Femur (tissue), 1 donor: ENCODE data around the gene SPON2.
"Not testable (repeated sequence)": the region's sequence is repeated elsewhere in the genome, so short reads cannot be mapped to it uniquely, and the experiment has no call there.

Source experiments
- DNase-seq: peaks from one replicate; pipeline ENCODE4 v3.0.0-alpha.2; 2017

Gene SPON2

DNA sequence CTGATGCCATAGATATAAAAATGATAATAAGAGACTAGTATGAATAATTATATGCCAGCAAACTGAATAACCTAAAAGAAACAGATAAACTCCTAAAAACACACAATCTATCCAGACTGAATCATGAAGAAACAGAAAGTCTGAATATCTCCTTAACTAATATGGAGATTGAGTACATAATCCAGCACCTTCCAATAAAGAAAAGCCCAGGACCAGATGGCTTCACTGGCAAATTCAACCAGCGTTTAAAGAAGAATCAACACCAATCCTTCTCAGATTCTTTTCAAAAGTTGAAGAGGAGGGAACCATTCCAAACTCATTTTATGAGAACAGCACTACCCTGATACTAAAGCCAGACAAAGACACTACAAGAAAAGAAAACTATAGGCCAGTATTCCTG is 32.5 kb downstream of the SPON2 start:
- no peak for DNase-seq

GRCh38 chr4:1137850-1138249 is 34.5 kb downstream of the SPON2 start:
- DNase-seq: no peak

- DNase-seq: no peak
Observed at GRCh38 chr4:1137063-1137776, 35.2 kb downstream of the SPON2 start.

- no peak for DNase-seq
Observed at GRCh38 chr4:1136048-1136447, 36.3 kb downstream of the SPON2 start.

- DNase-seq: no peak
Observed at GRCh38 chr4:1133033-1133432, 39.4 kb downstream of the SPON2 start.

DNA sequence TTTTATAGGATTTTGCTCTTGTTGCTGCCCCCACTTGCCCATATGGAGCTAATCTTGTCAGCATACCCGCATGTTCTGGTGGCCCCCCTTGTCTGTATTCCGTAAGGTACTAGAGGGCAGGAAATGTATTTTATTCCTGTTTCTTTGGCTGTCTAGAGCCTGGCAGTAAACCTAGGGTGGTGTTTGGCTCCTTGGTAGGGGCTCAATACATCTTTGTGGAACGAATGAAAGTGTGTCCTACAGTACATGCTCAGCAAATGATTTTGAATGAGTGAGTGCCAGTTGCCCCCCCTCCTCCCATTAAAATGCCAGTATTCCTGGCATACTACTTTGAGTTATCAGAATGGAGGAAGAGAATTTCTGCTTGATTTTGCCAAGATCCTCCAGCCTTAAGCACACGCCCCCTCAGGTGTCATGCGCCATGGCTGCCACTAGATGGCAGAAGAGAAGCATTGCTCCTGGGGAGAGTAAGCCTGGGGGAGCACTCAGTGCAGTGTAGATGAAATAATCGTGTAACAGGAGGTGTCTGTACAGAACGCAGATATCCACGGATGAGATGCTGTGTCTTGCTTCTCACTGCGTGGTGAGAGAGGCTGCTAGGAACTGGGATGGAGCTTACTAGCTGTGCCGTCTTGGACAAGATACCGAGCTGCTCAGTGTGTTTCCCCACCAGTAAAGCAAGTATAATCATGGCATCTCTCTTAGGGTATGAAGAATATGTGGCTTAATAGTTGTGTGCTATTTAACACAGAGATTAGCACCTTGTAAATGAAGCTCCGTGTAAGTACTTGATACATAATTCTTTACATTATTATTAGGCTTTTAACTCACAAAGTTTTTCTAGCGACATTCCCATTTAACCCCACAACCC is 41.8 kb downstream of the SPON2 start:
- peak; percentile 86 for DNase-seq

DNA sequence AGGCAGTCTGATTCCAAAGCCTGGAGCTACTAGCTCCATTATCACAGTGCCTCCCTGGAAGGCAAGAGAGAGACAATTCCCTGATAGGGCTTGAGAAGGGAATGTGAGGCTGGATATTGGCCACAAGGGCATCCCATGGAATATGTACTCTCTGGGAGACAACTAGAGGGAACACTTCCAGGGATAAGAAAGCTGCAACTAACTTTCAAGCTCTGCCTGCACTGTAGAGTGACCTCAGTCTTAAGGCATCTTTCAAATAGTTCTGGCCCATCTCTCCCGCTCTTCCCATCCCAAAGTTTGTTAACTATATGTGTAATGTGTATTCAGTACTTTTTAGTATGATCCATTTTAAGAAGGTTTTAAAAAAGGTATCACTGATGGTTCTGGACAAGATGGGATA is 45.9 kb downstream of the SPON2 start:
- DNase-seq: no peak

DNA sequence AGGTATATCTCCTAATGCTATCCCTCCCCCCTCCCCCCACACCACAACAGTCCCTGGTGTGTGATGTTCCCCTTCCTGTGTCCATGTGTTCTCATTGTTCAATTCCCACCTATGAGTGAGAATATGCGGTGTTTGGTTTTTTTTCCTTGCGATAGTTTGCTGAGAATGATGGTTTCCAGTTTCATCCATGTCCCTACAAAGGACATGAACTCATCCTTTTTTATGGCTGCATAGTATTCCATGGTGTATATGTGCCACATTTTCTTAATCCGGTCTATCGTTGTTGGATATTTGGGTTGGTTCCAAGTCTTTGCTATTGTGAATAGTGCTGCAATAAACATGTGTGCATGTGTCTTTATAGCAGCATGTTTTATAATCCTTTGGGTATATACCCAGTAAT is 46.9 kb downstream of the SPON2 start:
- DNase-seq: not testable (repeated sequence)

GRCh38 chr4:1124818-1125217 is 47.6 kb downstream of the SPON2 start:
- DNase-seq: no peak

DNA sequence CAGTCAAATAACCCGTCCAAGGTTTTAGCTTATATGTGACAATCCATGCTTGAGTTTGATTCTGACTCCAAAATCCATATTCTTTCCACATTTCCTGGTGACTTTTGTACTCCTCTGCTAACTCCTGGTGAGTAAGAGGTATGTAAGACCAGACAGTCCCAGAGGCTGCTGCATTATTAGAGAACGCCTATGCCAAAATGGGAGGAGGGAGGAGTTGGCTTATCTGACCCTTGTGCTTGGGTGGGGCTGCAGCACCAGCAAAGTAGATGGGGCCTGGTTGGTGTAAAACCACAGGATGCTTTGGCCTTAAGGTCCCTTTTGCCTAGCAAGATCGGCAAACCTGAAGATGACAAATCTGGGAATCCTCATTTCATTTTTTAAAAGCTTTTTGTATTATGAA is 49.9 kb downstream of the SPON2 start:
- no peak for DNase-seq
